IPS-20b (cell line): ENCODE results near the gene DMXL2.
"Not testable (repeated sequence)": the region's sequence is repeated elsewhere in the genome, so short reads cannot be mapped to it uniquely, and the experiment has no call there.

Source experiments
- H3K27ac ChIP-seq: one replicate; pipeline ENCODE4 v1.5.1; 2013; ENCODE audit warnings: low read length
- H3K27me3 ChIP-seq: 2 replicates; pipeline ENCODE4 v1.6.1; 2013; ENCODE audit warnings: mild to moderate bottlenecking, low read length, inconsistent platforms; ENCODE audit not compliant: insufficient read depth
- H3K36me3 ChIP-seq: 2 replicates; pipeline ENCODE4 v1.6.1; 2013; ENCODE audit warnings: low read depth, mild to moderate bottlenecking, inconsistent platforms, low read length, moderate library complexity; ENCODE audit not compliant: insufficient read depth
- H3K4me1 ChIP-seq: 2 replicates; pipeline ENCODE4 v1.6.1; 2013; ENCODE audit warnings: mild to moderate bottlenecking, control low read depth, inconsistent platforms, low read length, moderate library complexity; ENCODE audit not compliant: insufficient read depth
- H3K4me3 ChIP-seq: 2 replicates; pipeline ENCODE4 v1.5.1; 2013; ENCODE audit warnings: mild to moderate bottlenecking, low read length, inconsistent platforms
- H3K9ac ChIP-seq: 2 replicates; pipeline ENCODE4 v1.6.1; 2013; ENCODE audit warnings: low read depth, mild to moderate bottlenecking, inconsistent platforms, low read length, moderate library complexity
- H3K9me3 ChIP-seq: 2 replicates; pipeline ENCODE4 v1.6.1; 2013; ENCODE audit warnings: mild to moderate bottlenecking, low read depth, low read length, inconsistent platforms; ENCODE audit not compliant: insufficient read depth

The DMXL2 gene

GRCh38 chr15:51620641-51621040 is 1.9 kb downstream of the DMXL2 start:
- peaks cover 8% of the 10 kb centered on the region for H3K4me1 ChIP-seq
- no peaks in the 10 kb centered on the region for H3K9me3 ChIP-seq
- H3K27ac ChIP-seq, result no peak overlapping the region
- H3K27me3 ChIP-seq, result peaks cover 22% of the 10 kb centered on the region
- H3K36me3 ChIP-seq, result 0 out of 2 replicates have a peak, but pooled peaks cover under 1% of the 10 kb centered on the region
- H3K4me3 ChIP-seq, result no peak overlapping the region
- no peak overlapping the region for H3K9ac ChIP-seq

GRCh38 chr15:51620122-51620521 is 2.4 kb downstream of the DMXL2 start:
- no peak overlapping the region for H3K4me3 ChIP-seq
- no peaks in the 10 kb centered on the region for H3K9me3 ChIP-seq
- no peak overlapping the region for H3K9ac ChIP-seq
- peaks cover 22% of the 10 kb centered on the region for H3K27me3 ChIP-seq
- peaks cover 8% of the 10 kb centered on the region for H3K4me1 ChIP-seq
- peaks cover 6% of the 10 kb centered on the region; the same call in 1 of the 2 replicates for H3K36me3 ChIP-seq
- no peak overlapping the region for H3K27ac ChIP-seq

- H3K4me3 ChIP-seq, result no peak overlapping the region
- peaks cover 8% of the 10 kb centered on the region for H3K4me1 ChIP-seq
- H3K27ac ChIP-seq, result no peak overlapping the region
- H3K9ac ChIP-seq, result no peak overlapping the region
- no peaks in the 10 kb centered on the region for H3K9me3 ChIP-seq
- H3K27me3 ChIP-seq, result peaks cover 22% of the 10 kb centered on the region
- H3K36me3 ChIP-seq, result peaks cover 7% of the 10 kb centered on the region; the same call in 1 of the 2 replicates
Measured at GRCh38 chr15:51619331-51620035, 3.1 kb downstream of the DMXL2 start.

GRCh38 chr15:51617886-51618285 is 4.7 kb downstream of the DMXL2 start:
- peaks cover 7% of the 10 kb centered on the region; the same call in 1 of the 2 replicates for H3K36me3 ChIP-seq
- no peak overlapping the region for H3K9ac ChIP-seq
- no peak overlapping the region for H3K27ac ChIP-seq
- H3K4me3 ChIP-seq, result no peak overlapping the region
- H3K27me3 ChIP-seq, result peaks cover 12% of the 10 kb centered on the region
- no peaks in the 10 kb centered on the region for H3K4me1 ChIP-seq
- no peaks in the 10 kb centered on the region; the same call in 1 of the 2 replicates for H3K9me3 ChIP-seq

- peaks cover 7% of the 10 kb centered on the region; the same call in 1 of the 2 replicates for H3K36me3 ChIP-seq
- H3K27ac ChIP-seq, result no peak overlapping the region
- H3K4me1 ChIP-seq, result no peaks in the 10 kb centered on the region
- no peak overlapping the region for H3K9ac ChIP-seq
- no peak overlapping the region for H3K4me3 ChIP-seq
- H3K27me3 ChIP-seq, result no peaks in the 10 kb centered on the region
- no peaks in the 10 kb centered on the region; the same call in none of the 2 replicates for H3K9me3 ChIP-seq
Measured at GRCh38 chr15:51613951-51614350, 8.6 kb downstream of the DMXL2 start.

- not testable (repeated sequence) for H3K9me3 ChIP-seq, H3K27me3 ChIP-seq, H3K4me1 ChIP-seq, H3K36me3 ChIP-seq, H3K9ac ChIP-seq, H3K4me3 ChIP-seq, H3K27ac ChIP-seq
Measured at GRCh38 chr15:51612669-51613068, 9.9 kb downstream of the DMXL2 start.

- H3K4me1 ChIP-seq, H3K4me3 ChIP-seq, H3K9me3 ChIP-seq, H3K27ac ChIP-seq, H3K9ac ChIP-seq, H3K27me3 ChIP-seq, H3K36me3 ChIP-seq: not testable (repeated sequence)
Measured at GRCh38 chr15:51603462-51603948, 19.1 kb downstream of the DMXL2 start.

- Histone ChIP-seq H3K4me3 (no peak overlapping the region), H3K9ac (no peak overlapping the region), H3K27me3 (no peaks in the 10 kb centered on the region), H3K9me3 (no peaks in the 10 kb centered on the region), H3K36me3 (no peaks in the 10 kb centered on the region), H3K4me1 (no peaks in the 10 kb centered on the region), H3K27ac (no peak overlapping the region)
Measured at GRCh38 chr15:51603002-51603401, 19.6 kb downstream of the DMXL2 start.

- H3K9me3 ChIP-seq, result no peaks in the 10 kb centered on the region
- no peaks in the 10 kb centered on the region for H3K36me3 ChIP-seq
- no peaks in the 10 kb centered on the region for H3K4me1 ChIP-seq
- H3K27ac ChIP-seq, result no peak overlapping the region
- H3K4me3 ChIP-seq, result no peak overlapping the region
- H3K27me3 ChIP-seq, result no peaks in the 10 kb centered on the region
- no peak overlapping the region for H3K9ac ChIP-seq
Measured at GRCh38 chr15:51602484-51602883, 20.1 kb downstream of the DMXL2 start.

- Histone ChIP-seq H3K4me1 (no peaks in the 10 kb centered on the region), H3K27me3 (no peaks in the 10 kb centered on the region), H3K36me3 (no peaks in the 10 kb centered on the region), H3K9ac (no peak overlapping the region), H3K4me3 (no peak overlapping the region), H3K27ac (no peak overlapping the region), H3K9me3 (no peaks in the 10 kb centered on the region)
Measured at GRCh38 chr15:51601801-51602200, 20.8 kb downstream of the DMXL2 start.

- H3K36me3 ChIP-seq, result no peaks in the 10 kb centered on the region
- H3K4me1 ChIP-seq, result no peaks in the 10 kb centered on the region
- no peak overlapping the region for H3K27ac ChIP-seq
- H3K9ac ChIP-seq, result no peak overlapping the region
- H3K27me3 ChIP-seq, result no peaks in the 10 kb centered on the region
- H3K4me3 ChIP-seq, result no peak overlapping the region
- H3K9me3 ChIP-seq, result no peaks in the 10 kb centered on the region
Measured at GRCh38 chr15:51600114-51600513, 22.5 kb downstream of the DMXL2 start.

- Histone ChIP-seq H3K9ac (no peak overlapping the region), H3K27me3 (no peaks in the 10 kb centered on the region), H3K27ac (no peak overlapping the region), H3K9me3 (peaks cover 25% of the 10 kb centered on the region), H3K4me3 (no peak overlapping the region), H3K36me3 (no peaks in the 10 kb centered on the region), H3K4me1 (no peaks in the 10 kb centered on the region)
Measured at GRCh38 chr15:51589881-51590568, 32.5 kb downstream of the DMXL2 start.
